OCI-LY3 (cell line): ENCODE measurements around the gene CDC42BPA.

Experiments used
- H2AFZ ChIP-seq: fragments of 200-600, 300-600 bp; shearing (Covaris generic); 2 replicates; pipeline ENCODE4 v1.6.0; 2014; ENCODE audit warnings: antibody characterized with exemption, low read depth, low read length
- H3K27ac ChIP-seq: fragments of 200-600, 300-600 bp; sonication (generic); 2 replicates; pipeline ENCODE4 v1.5.1; 2014; ENCODE audit warnings: mild to moderate bottlenecking, low read length, moderate library complexity, mixed read lengths
- H3K27me3 ChIP-seq: fragments of 200-600, 300-600 bp; sonication (generic); 2 replicates; pipeline ENCODE4 v1.6.1; 2014; ENCODE audit warnings: low read depth, low read length, mixed read lengths
- H3K36me3 ChIP-seq: fragments of 200-600, 300-600 bp; sonication (generic); replicated peaks from 2 replicates; pipeline ENCODE3; 2014; ENCODE audit warnings: low read depth, low read length, mixed read lengths
- H3K4me1 ChIP-seq: fragments of 300-600, 200-600 bp; sonication (generic); 2 replicates; pipeline ENCODE4 v1.6.1; 2014; ENCODE audit warnings: low read length, mixed read lengths
- H3K4me2 ChIP-seq: fragments of 200-600, 300-600 bp; sonication (generic); 2 replicates; pipeline ENCODE4 v1.6.1; 2014; ENCODE audit warnings: low read length, mixed read lengths
- H3K4me3 ChIP-seq: fragments of 300-600, 200-600 bp; sonication (generic); 2 replicates; pipeline ENCODE4 v1.5.1; 2014; ENCODE audit warnings: antibody characterized with exemption, mild to moderate bottlenecking, low read length, moderate library complexity
- H3K79me2 ChIP-seq: fragments of 300-600, 200-600 bp; shearing (Covaris generic); 2 replicates; pipeline ENCODE4 v1.6.1; 2014; ENCODE audit warnings: mild to moderate bottlenecking, low read length, mixed read lengths
- H3K9ac ChIP-seq: fragments of 300-600, 200-600 bp; shearing (Covaris generic); 2 replicates; pipeline ENCODE4 v1.6.0; 2014; ENCODE audit warnings: mild to moderate bottlenecking, low read length, moderate library complexity
- H3K9me3 ChIP-seq: fragments of 200-600, 300-600 bp; shearing (Covaris generic); 2 replicates; pipeline ENCODE4 v1.6.1; 2014; ENCODE audit warnings: low read length, mixed read lengths; ENCODE audit not compliant: insufficient read depth
- H4K20me1 ChIP-seq: fragments of 200-600, 300-600 bp; sonication (generic); 2 replicates; pipeline ENCODE4 v1.6.1; 2016; ENCODE audit warnings: low read length, mixed read lengths; ENCODE audit not compliant: insufficient read depth
- EZH2phosphoT487 ChIP-seq: fragments of 200-600 bp; shearing (Covaris generic); IDR thresholded peaks from 2 replicates; pipeline ENCODE4 v1.6.1; 2018; ENCODE audit warnings: antibody characterized with exemption, mixed run types, low read depth
- TF ChIP-seq, protein P1 (sequence below): fragments of 200-600, 300-600 bp; sonication (generic); IDR thresholded peaks from 2 replicates; pipeline ENCODE4 v1.5.1; 2014; ENCODE audit warnings: antibody characterized with exemption, low read length, low read depth

Gene CDC42BPA

DNA sequence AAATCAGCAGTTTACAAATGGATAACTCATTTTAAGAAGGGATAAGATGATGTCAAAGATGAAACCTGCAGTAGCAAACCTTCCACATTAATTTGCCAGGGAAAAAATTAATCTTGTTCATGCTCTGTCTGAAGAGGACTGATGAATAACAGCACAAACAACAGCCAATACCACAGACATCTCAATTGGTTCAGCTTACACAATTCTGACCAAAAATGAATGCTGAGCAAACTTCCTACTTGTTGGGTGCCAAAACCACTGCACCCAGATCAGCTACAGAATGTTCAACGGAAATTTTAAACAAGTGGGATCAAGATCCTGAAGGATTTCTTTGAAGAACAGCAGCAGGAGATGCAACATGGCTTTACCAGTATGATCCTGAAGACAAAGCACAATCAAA lies 279.9 kb downstream of the CDC42BPA start:
- no peaks in the 10 kb centered on the region for H3K36me3 ChIP-seq

DNA sequence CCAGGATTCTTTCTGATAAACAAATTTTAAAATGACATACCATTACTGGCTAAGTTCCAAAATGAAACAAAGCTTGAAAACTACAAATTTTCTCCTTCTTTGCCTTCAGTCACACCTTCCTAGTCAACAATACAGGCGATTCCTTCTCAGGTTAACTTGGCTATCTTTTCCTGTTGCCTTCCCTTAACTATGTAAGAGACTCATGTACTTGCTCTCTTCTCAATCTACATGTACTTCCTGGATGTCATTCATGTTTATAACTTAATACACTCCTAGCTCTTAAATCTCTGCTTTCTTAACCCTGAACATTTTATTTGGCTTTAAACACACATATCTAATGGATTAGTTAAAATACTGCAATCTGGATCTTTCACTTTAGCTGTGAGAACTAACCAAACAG lies 281.2 kb downstream of the CDC42BPA start:
- Histone ChIP-seq H3K9ac (no peak overlapping the region), H3K36me3 (no peaks in the 10 kb centered on the region), H3K4me3 (no peak overlapping the region), H3K27me3 (no peaks in the 10 kb centered on the region), H3K4me2 (no peak overlapping the region), H2AFZ (no peak overlapping the region), H3K79me2 (no peaks in the 10 kb centered on the region), H3K27ac (no peak overlapping the region), H3K9me3 (no peaks in the 10 kb centered on the region), H3K4me1 (no peaks in the 10 kb centered on the region), H4K20me1 (no peaks in the 10 kb centered on the region)
- TF ChIP-seq EZH2phosphoT487, result no peak
- TF ChIP-seq, protein P1, sequence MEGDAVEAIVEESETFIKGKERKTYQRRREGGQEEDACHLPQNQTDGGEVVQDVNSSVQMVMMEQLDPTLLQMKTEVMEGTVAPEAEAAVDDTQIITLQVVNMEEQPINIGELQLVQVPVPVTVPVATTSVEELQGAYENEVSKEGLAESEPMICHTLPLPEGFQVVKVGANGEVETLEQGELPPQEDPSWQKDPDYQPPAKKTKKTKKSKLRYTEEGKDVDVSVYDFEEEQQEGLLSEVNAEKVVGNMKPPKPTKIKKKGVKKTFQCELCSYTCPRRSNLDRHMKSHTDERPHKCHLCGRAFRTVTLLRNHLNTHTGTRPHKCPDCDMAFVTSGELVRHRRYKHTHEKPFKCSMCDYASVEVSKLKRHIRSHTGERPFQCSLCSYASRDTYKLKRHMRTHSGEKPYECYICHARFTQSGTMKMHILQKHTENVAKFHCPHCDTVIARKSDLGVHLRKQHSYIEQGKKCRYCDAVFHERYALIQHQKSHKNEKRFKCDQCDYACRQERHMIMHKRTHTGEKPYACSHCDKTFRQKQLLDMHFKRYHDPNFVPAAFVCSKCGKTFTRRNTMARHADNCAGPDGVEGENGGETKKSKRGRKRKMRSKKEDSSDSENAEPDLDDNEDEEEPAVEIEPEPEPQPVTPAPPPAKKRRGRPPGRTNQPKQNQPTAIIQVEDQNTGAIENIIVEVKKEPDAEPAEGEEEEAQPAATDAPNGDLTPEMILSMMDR, result no peak

More for the DNA sequence above, 279.9 kb downstream of the CDC42BPA start:
- Histone ChIP-seq H3K9me3 (no peaks in the 10 kb centered on the region), H3K79me2 (no peaks in the 10 kb centered on the region), H3K4me2 (no peak overlapping the region), H3K4me3 (no peak overlapping the region), H4K20me1 (no peaks in the 10 kb centered on the region), H3K27me3 (no peaks in the 10 kb centered on the region), H3K9ac (no peak overlapping the region), H2AFZ (no peak overlapping the region), H3K4me1 (no peaks in the 10 kb centered on the region), H3K27ac (no peak overlapping the region)
- TF ChIP-seq EZH2phosphoT487, result no peak

DNA sequence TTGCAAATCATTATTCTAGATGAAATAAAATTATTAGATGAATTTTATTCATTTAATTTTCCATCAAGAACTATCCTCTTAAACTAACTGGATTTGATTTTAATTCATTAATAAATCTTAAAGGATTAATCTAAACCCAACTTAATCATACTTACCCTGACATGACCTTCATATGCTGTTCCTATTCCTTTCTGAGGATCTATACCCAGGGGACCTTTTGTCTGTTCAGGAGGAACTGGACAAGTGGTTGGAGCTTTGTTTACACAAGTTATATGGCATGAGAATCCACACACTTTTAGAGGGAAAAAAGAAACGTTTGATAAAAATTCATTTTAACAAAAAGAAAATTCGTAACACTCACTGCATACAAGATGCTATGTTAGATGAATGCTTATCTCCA lies 283.0 kb downstream of the CDC42BPA start:
- Histone ChIP-seq H3K4me3 (no peak overlapping the region), H3K79me2 (no peaks in the 10 kb centered on the region), H3K4me2 (no peak overlapping the region), H3K27me3 (no peaks in the 10 kb centered on the region), H2AFZ (no peak overlapping the region), H3K9ac (no peak overlapping the region), H3K27ac (no peak overlapping the region), H3K36me3 (no peaks in the 10 kb centered on the region), H4K20me1 (no peaks in the 10 kb centered on the region), H3K9me3 (no peaks in the 10 kb centered on the region), H3K4me1 (no peaks in the 10 kb centered on the region)
- no peak for TF ChIP-seq EZH2phosphoT487
- TF ChIP-seq, protein P1, result no peak

DNA sequence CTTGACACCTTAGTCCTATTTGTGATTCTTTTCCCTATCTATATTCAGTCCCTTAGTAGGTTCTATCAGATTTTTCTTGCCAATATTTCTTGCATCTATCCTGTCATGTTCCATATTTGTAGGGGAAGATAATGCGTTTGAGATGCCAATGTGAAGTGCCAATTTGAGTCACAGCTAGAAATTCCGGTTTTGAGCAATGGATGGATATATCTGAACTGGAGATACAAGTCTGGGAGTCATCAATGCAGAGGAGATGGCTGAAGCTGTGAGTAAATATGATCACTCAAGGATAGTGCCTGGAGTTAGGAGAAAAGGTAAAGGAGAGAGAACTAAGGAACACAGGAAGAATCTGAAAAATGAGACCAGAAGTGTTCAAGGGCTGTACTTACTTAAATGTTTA lies 284.4 kb downstream of the CDC42BPA start:
- no peaks in the 10 kb centered on the region for H4K20me1 ChIP-seq
- H3K4me3 ChIP-seq, result no peak overlapping the region
- no peak overlapping the region for H2AFZ ChIP-seq
- no peaks in the 10 kb centered on the region for H3K27me3 ChIP-seq
- H3K4me2 ChIP-seq, result no peak overlapping the region
- no peak overlapping the region for H3K9ac ChIP-seq
- no peaks in the 10 kb centered on the region for H3K4me1 ChIP-seq
- no peaks in the 10 kb centered on the region for H3K36me3 ChIP-seq
- H3K27ac ChIP-seq, result no peak overlapping the region
- no peaks in the 10 kb centered on the region for H3K79me2 ChIP-seq
- no peak for TF ChIP-seq EZH2phosphoT487
- H3K9me3 ChIP-seq, result no peaks in the 10 kb centered on the region

DNA sequence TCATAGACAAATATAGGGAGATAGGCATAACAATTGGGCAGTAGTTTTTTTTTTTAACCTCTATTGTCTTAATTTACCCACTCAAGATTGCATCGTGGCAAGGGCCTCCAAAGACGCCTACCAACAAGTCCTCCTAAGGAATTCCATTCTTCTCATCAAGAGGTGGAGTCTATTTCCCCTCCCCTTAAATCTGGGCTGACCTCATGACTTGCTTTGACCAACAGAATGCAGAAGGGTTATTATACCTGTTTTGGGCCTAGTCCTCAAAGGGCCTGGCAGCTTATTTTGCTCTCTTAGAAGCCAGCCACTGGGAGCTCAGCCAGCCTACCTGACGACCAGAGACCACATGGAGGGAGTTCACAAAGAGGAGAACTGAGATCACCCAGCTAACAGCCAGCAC lies 285.9 kb downstream of the CDC42BPA start:
- Histone ChIP-seq H3K4me3 (no peak overlapping the region), H3K36me3 (no peaks in the 10 kb centered on the region), H3K27me3 (no peaks in the 10 kb centered on the region)

More for the DNA sequence above, 285.9 kb downstream of the CDC42BPA start:
- Histone ChIP-seq H3K9me3 (no peaks in the 10 kb centered on the region), H4K20me1 (no peaks in the 10 kb centered on the region), H2AFZ (no peak overlapping the region), H3K79me2 (no peaks in the 10 kb centered on the region), H3K4me2 (no peak overlapping the region), H3K4me1 (no peaks in the 10 kb centered on the region), H3K27ac (no peak overlapping the region), H3K9ac (no peak overlapping the region)
- TF ChIP-seq, protein P1, result no peak
- TF ChIP-seq EZH2phosphoT487, result no peak
